HPDE6-E6E7 (cell line): ENCODE measurements around the gene LRRK2.
"Not testable (repeated sequence)": the region's sequence is repeated elsewhere in the genome, so short reads cannot be mapped to it uniquely, and the experiment has no call there.

ENCODE experiments used
- DNase-seq: peaks from one replicate; pipeline ENCODE4 v3.0.0; 2011; ENCODE audit warnings: missing footprints; ENCODE audit errors: extremely low spot score

The LRRK2 gene

GRCh38 chr12:40248585-40249297 lies 23.9 kb downstream of the LRRK2 start:
- peak; percentile 34 for DNase-seq

- DNase-seq = not testable (repeated sequence)
Measured at GRCh38 chr12:40250652-40251051, 25.9 kb downstream of the LRRK2 start.

- DNase-seq = no peak
Measured at GRCh38 chr12:40253936-40254335, 29.1 kb downstream of the LRRK2 start.

DNA sequence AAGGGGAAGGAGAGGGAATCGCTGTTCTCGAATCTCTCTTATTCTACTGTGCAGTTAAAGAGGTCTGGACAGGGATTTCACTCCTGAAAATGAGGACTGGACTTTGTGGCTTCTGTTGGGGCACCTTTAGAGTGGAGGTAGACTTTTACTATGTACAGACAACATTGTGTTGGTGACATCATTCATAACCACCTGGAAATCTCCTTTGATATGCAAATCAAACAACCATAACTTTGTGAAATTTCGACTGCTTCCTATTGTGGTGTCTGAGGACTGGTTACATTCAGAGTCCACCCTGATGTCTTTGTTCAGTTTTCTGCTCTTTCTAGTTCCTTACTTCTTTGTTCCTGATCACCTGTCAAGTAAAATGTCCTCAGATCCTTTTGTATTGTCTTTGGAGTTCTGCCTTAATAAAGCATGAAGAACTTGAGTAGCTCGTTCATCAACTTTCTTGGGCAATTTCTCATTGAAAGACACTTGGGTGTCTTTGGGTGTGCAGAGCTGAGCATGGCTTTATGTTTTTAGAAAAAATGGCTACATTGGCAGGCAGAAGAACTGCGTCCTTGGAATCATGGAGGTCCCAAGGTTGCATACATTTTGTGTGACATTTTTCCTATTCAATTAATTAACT lies 29.8 kb downstream of the LRRK2 start:
- DNase-seq = no peak

- no peak for DNase-seq
Measured at GRCh38 chr12:40258371-40258770, 33.6 kb downstream of the LRRK2 start.

DNA sequence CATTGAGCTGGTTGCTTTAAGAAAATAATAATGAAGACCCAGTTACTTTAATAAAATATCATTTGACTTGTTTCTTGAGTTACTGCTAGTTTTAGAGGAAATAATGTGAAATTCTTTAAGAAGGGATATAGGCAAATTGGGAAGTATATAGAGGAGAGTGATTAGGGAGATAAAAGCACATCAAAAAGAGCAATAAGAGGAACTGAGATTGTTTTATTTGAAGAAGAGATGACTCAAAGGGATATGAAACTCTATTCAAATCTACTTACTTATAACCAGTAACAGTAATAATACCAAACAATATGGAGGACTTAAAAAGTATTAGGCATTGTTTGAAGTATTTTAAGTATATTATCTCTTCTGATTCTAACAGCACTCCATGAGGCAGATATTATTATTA lies 37.1 kb downstream of the LRRK2 start:
- no peak for DNase-seq

DNA sequence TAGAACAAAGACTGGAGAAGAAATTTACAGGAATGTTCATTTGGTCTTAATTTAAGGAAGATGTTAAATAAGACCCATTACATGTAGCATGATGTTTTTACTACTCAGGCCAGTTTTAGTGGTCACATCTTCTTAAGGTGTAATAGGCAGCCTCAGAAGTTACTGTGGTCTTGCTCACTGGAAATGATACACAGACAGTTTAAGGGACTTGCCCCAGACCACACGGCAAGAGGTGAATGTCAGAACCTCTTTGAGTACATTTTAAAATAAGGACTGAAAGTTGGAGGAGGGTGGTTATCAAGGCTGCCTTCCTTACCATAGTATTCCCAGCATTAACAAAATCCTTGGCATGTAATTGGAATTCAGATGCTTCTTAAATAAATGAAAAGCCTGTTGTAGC lies 37.9 kb downstream of the LRRK2 start:
- no peak for DNase-seq

GRCh38 chr12:40263616-40264409 lies 39.0 kb downstream of the LRRK2 start:
- no peak for DNase-seq

DNA sequence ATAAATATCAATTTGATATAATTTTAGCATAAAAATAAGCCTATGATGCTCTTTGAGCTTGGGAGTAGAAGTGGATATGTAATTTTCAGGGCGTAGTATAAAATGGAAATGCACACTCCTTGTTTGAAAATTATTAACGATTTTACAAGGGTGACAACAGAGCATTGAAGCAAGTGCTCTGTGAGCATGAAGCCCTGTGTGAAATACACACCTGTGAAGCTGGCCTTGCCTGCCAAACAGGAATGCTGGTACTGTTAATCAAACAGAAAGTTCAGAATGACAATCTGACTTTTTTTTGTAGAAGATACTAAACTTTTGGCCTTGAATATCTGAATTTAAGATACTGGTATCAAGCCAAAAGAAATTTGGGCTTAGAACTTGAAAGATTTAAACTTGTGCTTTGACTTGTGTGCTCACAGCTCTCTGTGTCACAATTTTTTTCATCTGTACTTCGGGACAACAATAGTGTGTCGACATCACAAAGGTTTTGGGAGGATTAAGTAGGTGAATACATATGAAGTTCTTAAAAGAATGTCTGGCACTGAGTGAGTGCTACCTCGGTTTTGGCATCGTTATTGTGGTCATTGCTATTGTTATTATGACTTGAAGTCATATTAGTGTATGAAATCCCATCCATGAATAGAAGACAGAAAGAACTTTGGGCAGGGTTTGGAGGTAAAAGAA lies 47.3 kb downstream of the LRRK2 start:
- DNase-seq = no peak

DNA sequence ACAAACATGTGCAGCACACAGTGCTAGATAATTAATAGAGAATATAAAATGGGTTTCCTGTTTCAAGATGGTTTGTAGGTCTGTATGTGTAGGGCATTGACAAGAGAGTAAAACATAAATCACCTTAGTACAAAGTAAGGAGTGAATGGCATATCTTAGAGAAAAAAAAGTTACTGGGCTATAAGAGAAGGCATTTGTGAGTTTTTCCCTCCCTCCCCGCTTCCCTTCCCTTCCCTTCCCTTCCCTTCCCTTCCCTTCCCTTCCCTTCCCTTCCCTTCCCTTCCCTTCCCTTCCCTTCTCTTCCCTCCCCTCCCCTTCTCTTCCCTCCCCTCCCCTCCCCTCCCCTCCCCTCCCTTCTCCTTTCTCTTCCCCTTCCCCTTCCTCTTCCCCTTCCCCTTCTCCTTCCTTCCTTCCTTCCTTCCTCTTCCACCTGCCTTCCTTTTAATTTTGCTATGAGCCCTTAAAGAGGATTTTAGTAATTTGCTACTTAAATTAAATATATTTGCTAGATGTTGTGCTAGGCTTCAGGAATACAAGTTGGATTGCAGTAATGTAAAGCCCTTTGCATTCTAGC lies 57.1 kb downstream of the LRRK2 start:
- DNase-seq = no peak

GRCh38 chr12:40286583-40286982 lies 61.8 kb downstream of the LRRK2 start:
- no peak for DNase-seq

- no peak for DNase-seq
Measured at GRCh38 chr12:40287369-40287975, 62.7 kb downstream of the LRRK2 start.

DNA sequence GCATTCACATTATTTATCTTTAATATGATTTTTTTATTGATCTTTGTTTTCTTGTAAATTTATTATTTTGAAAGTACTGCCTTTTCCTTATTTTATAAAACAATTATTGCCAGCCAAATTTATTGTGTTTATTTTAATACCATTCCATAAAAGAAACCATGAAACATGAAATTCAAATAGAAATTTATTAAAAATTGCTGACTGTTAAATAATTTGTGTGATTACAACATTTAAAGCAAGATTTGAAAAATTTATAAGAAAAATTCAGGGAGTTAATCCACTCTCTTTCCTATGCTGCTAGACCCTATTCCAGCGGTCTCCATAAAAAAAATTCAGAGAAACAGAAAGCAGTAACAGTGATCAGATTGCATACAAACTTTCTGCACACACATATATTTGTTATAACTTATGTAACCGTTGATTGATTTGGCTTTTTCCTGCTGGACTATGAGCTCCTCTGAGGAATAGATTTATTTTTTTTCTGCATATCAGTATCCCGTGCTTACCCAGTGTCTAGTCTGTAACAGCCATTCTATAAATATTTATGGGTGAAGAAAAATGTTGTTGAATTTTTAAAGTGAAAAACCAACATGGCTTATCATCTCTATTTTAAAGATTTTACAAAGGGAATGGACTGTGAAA lies 68.1 kb downstream of the LRRK2 start:
- DNase-seq = no peak

- no peak for DNase-seq
Measured at GRCh38 chr12:40298341-40298740, 73.5 kb downstream of the LRRK2 start.

GRCh38 chr12:40300490-40300889 lies 75.7 kb downstream of the LRRK2 start:
- no peak for DNase-seq

- no peak for DNase-seq
Measured at GRCh38 chr12:40309001-40309400, 84.2 kb downstream of the LRRK2 start.

DNA sequence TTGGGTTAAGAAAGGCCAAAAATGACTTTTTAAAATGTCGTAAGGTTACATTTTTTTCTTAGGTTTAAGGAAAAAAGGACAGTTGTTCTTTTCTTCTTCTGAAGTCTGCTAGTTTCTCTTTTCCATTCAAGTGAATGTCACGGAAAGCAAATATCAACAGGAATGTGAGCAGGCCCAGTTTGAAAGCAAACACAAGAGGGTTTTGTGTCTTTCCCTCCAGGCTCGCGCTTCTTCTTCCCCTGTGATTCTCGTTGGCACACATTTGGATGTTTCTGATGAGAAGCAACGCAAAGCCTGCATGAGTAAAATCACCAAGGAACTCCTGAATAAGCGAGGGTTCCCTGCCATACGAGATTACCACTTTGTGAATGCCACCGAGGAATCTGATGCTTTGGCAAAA lies 85.4 kb downstream of the LRRK2 start:
- no peak for DNase-seq

DNA sequence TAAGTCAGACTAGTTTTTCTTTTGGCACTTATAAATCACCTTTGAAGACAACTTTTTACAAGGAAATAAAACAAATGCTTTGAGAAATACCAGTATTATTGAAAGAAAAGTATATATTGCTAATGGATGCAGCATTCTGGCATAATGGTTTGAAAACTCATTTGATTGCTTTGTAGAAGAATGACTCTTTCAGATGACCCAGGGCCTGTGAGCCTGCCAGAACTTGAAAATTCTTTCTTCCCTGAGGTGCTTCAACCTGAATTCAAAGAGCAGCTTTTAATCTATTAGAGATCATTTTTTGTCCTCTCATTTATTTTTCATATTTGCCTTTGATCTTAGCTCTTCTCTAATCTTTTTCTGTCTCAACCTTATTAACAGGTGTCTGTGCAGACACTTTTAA lies 87.4 kb downstream of the LRRK2 start:
- DNase-seq = no peak

GRCh38 chr12:40312982-40313576 lies 88.3 kb downstream of the LRRK2 start:
- no peak for DNase-seq

- no peak for DNase-seq
Measured at GRCh38 chr12:40313928-40314327, 89.1 kb downstream of the LRRK2 start.

GRCh38 chr12:40314927-40315326 lies 90.1 kb downstream of the LRRK2 start:
- no peak for DNase-seq
